ENCODE data around the gene C3orf62. TPM values are rescaled to one million over a fixed set of nuclear protein-coding genes. Genes with fewer than 3 reads are reported as not detected.
"Not testable (repeated sequence)": the region's sequence is repeated elsewhere in the genome, so short reads cannot be mapped to it uniquely, and the experiment has no call there.

The C3orf62 gene
- total RNA-seq, 2 experiments from 2014 or later = 1.7 TPM

- no peaks in the 10 kb centered on the region for H3K36me3 Mint-ChIP-seq (ENCODE audit: low read depth)
- no peak overlapping the region for H3K27ac Mint-ChIP-seq
- H3K9me3 Mint-ChIP-seq = peaks cover 18% of the 10 kb centered on the region
- no peaks in the 10 kb centered on the region for H3K27me3 Mint-ChIP-seq (ENCODE audit: low read depth)
- intact Hi-C loops (cut with micrococcal nuclease) = loop anchor here (5.0 kb wide), 1 partner anchor 65 kb away; the partner anchor contains the start of gene KLHDC8B
- no peak for DNase-seq
- H3K4me1 Mint-ChIP-seq (ENCODE audit: low read depth) = peaks cover 7% of the 10 kb centered on the region
- no peak overlapping the region for H3K4me3 Mint-ChIP-seq
- CTCF ChIA-PET = no interaction called here
These were observed 39.7 kb downstream of the C3orf62 start for GRCh38 chr3:49237344-49237743.

GRCh38 chr3:49236226-49236625 is 40.8 kb downstream of the C3orf62 start:
- intact Hi-C loops (cut with micrococcal nuclease) = loop anchor here (5.0 kb wide), 1 partner anchor 64 kb away; the partner anchor contains the start of gene KLHDC8B
- no peak overlapping the region for H3K27ac Mint-ChIP-seq
- CTCF ChIA-PET = interaction anchor here (0.6 kb wide), 1 partner anchor 218 kb away, joined by 4 read pairs; no protein-coding TSS in a partner anchor
- no peaks in the 10 kb centered on the region for H3K36me3 Mint-ChIP-seq (ENCODE audit: low read depth)
- peaks cover 7% of the 10 kb centered on the region for H3K4me1 Mint-ChIP-seq (ENCODE audit: low read depth)
- H3K27me3 Mint-ChIP-seq (ENCODE audit: low read depth) = no peaks in the 10 kb centered on the region
- no peak for DNase-seq
- peaks cover 23% of the 10 kb centered on the region for H3K9me3 Mint-ChIP-seq
- H3K4me3 Mint-ChIP-seq = no peak overlapping the region

GRCh38 chr3:49228817-49229216 is 48.2 kb downstream of the C3orf62 start:
- H3K36me3 Mint-ChIP-seq (ENCODE audit: low read depth); H3K4me1 Mint-ChIP-seq (ENCODE audit: low read depth); H3K27me3 Mint-ChIP-seq (ENCODE audit: low read depth); CTCF ChIA-PET; intact Hi-C loops (cut with micrococcal nuclease); H3K27ac Mint-ChIP-seq; H3K4me3 Mint-ChIP-seq; DNase-seq: not testable (repeated sequence)
- H3K9me3 Mint-ChIP-seq = peaks cover 47% of the 10 kb centered on the region

GRCh38 chr3:49222002-49222401 is 55.0 kb downstream of the C3orf62 start:
- Mint-ChIP-seq H3K36me3 (ENCODE audit: low read depth) (no peaks in the 10 kb centered on the region), H3K4me1 (ENCODE audit: low read depth) (no peaks in the 10 kb centered on the region), H3K27me3 (ENCODE audit: low read depth) (no peaks in the 10 kb centered on the region), H3K27ac (no peak overlapping the region), H3K4me3 (no peak overlapping the region), H3K9me3 (peaks cover 3% of the 10 kb centered on the region)
- CTCF ChIA-PET = no interaction called here
- DNase-seq = no peak
- intact Hi-C loops (cut with micrococcal nuclease) = no loop called here

- intact Hi-C loops (cut with micrococcal nuclease); H3K4me3 Mint-ChIP-seq; DNase-seq; H3K9me3 Mint-ChIP-seq; H3K27me3 Mint-ChIP-seq (ENCODE audit: low read depth); H3K27ac Mint-ChIP-seq; H3K36me3 Mint-ChIP-seq (ENCODE audit: low read depth); CTCF ChIA-PET; H3K4me1 Mint-ChIP-seq (ENCODE audit: low read depth): not testable (repeated sequence)
These were observed 56.0 kb downstream of the C3orf62 start for GRCh38 chr3:49220985-49221563.

- DNase-seq = no peak
- Mint-ChIP-seq H3K27me3 (ENCODE audit: low read depth) (no peaks in the 10 kb centered on the region), H3K9me3 (peaks cover 3% of the 10 kb centered on the region), H3K27ac (no peak overlapping the region), H3K4me1 (ENCODE audit: low read depth) (no peaks in the 10 kb centered on the region), H3K36me3 (ENCODE audit: low read depth) (no peaks in the 10 kb centered on the region), H3K4me3 (no peak overlapping the region)
- intact Hi-C loops (cut with micrococcal nuclease) = no loop called here
- CTCF ChIA-PET = no interaction called here
These were observed 57.9 kb downstream of the C3orf62 start for GRCh38 chr3:49219132-49219531.

Small RNA genes lying within 50 kb of the gene (microRNA-seq; reads per million reads assigned to microRNA genes)
- not detected for gene MIR4271 (ENCODE audit: borderline microRNAs expressed, borderline replicate concordance)

Other genes starting within 250 kb of the C3orf62 start
- gene IMPDH2, start 247.8 kb downstream of the C3orf62 start, total RNA-seq = 100 to 1,000 TPM; 565 to 593 TPM
- 100 to 1,000 TPM; 100 to 111 TPM for gene QRICH1, start 183.2 kb downstream of the C3orf62 start, total RNA-seq
- 100 to 1,000 TPM; 265 to 281 TPM for gene QARS1, start 172.5 kb downstream of the C3orf62 start, total RNA-seq
- 10 to 100 TPM; 44.3 to 46.5 TPM for gene USP19, start 156.4 kb downstream of the C3orf62 start, total RNA-seq
- not detected for gene LAMB2, start 144.2 kb downstream of the C3orf62 start, total RNA-seq
- 10 to 100 TPM; 11.8 to 12.8 TPM for gene CCDC71, start 110.9 kb downstream of the C3orf62 start, total RNA-seq
- gene KLHDC8B, start 105.6 kb downstream of the C3orf62 start, total RNA-seq = 1 to 10 TPM; 1.8 to 2.4 TPM
- gene USP4, start 62.8 kb upstream of the C3orf62 start, total RNA-seq = 10 to 100 TPM; 68.0 to 69.7 TPM
- gene GPX1, start 81.1 kb upstream of the C3orf62 start, total RNA-seq = 100 to 1,000 TPM; 198 to 202 TPM
- gene RHOA, start 134.7 kb upstream of the C3orf62 start, total RNA-seq = 100 to 1,000 TPM; 463 to 491 TPM
- gene TCTA, start 135.2 kb upstream of the C3orf62 start, total RNA-seq = 1 to 10 TPM; 9.4 to 9.5 TPM
- 1 to 10 TPM; 2.5 to 2.7 TPM for gene AMT, start 145.2 kb upstream of the C3orf62 start, total RNA-seq
- 10 to 100 TPM in 1 of 2 experiments, 1 to 10 TPM in 1; 9.1 to 10.1 TPM for gene NICN1, start 152.1 kb upstream of the C3orf62 start, total RNA-seq
- 1 to 10 TPM; 6.9 to 8.2 TPM for gene DAG1, start 193.0 kb upstream of the C3orf62 start, total RNA-seq

Data from activated naive CD4-positive, alpha-beta T cell treated with anti-CD3 and anti-CD28 coated beads for 36 hours (primary cell).